RKO (cell line): ENCODE measurements around the gene DOCK4.

Experiments used
- DNase-seq: peaks from one replicate; pipeline ENCODE4 v3.0.0-alpha.2; 2016; ENCODE audit warnings: low spot score

Gene DOCK4

DNA sequence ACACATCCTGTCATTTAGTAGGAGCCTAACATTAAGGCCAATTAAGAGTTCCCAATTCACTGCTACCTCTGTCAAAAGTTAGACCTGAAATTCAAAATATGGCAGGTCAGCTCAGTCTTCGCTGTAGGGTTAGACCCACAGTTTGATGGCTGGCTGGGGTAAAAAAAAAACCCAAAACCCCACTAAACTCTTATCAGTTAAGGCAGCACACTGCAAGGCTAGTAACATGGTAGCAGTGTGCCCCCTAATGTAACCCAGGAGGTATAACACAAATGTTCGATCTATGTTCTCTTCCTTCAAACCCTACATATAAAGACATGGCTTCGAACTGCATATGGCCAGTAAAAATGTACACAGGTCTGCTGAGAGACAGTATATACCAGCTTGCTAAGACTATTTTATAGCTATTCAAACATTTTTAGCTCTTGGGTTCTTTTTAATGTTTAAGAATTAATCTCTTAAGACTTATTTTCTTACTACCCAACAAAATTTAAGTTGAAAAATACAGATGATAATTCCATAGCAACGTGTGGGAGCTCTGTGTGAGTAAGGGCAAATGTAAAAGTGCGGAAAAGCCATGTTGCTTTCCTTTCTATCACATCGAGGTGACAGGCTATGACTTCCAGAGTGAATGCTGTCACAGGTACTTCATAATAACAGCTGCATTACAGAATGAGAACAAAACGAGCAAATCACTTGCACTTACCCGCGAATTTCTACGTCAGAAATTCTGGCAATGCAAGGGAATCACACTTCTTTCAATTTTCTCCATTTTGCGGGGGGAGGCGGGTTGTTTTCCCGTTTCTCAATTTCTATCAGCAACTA is 475.5 kb downstream of the DOCK4 start:
- DNase-seq = peak; percentile 63

DNA sequence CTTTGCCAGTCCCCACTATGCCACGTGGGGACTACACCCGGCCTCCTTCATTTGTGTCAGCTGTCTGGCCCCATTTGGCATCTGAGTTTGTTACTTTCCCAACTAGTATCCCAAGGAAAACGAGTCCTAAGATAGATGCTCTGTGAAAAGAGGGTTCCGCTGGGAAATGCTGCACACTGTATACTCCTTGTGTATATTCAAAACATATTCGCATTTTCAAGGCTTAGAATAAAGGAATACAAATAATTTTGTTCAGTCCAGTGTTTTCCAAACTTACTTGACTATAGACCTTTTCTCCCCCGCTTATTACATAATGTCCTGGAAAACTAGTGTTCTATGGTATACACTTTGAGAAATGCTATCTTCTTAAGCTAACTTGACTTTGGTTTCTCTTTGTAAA is 476.1 kb downstream of the DOCK4 start:
- no peak for DNase-seq

DNA sequence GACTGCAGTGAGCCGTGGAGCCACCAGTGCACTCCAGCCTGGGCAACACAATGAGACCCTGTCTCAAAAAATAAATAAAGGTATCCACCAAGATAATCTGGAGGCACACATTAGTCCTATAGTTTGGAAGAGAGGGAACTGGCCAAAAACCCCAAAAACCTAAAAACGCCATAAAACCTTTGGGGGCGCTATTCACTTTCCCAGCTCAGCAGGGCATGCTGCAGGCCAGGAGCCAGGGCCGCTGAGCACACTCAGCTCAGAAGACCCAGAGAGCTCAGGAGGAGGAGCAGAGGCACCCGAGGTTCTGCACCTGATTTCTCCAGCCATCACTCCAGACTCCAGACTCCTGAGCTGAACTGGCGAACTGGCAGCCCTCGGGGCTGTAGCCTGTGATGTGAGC is 476.7 kb downstream of the DOCK4 start:
- DNase-seq = no peak

DNA sequence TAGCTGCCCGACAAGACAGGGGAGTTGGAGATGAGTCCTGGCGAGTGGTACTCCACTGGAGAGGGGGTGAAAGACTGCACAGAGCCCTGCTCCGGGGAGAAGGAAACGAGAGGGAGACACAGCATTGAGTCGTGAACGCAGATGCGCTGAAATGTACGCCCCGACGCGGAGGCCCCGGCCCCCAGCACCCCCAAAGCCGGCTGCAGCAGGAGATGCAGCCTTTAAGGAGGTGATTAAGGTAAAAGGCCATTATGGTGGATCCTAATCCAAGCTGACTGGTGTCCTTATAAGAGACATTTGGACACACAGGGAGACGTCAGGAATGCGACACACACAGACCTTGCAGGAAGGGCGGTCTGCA is 477.6 kb downstream of the DOCK4 start:
- DNase-seq = no peak

DNA sequence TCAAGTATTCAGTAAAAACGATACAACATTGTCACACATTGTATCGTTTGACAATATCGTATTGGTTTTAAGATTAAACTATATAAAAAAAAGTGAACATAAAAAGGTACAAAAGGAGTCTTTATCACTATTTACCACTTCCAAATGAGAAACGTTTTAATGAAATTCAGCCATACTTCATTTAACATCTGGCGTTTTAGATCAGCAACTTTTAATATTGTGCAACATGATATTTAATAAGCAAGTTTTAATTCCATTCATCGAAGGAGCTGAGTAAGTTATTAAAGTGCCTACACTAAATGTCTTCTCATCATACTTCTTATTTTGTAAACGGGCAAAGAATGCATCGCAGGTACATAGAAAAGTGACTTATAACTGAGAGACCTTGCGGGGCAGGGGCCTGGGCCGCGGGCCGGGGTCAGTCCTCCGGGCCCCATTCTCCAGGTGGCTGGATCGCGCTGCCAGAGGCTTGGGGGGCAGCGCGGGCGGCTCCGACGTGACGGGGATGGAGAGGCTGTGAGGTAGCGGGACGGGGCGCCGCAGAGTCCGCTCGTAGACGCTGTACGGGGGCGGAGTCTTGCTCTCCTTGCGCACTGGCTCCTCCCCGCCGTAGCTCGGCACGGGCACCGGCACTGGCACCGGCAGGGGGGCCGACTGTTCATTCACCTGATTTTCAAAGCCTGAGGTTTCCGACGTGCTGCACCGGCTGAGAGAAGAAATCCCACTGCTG is 478.1 kb downstream of the DOCK4 start:
- DNase-seq = no peak

DNA sequence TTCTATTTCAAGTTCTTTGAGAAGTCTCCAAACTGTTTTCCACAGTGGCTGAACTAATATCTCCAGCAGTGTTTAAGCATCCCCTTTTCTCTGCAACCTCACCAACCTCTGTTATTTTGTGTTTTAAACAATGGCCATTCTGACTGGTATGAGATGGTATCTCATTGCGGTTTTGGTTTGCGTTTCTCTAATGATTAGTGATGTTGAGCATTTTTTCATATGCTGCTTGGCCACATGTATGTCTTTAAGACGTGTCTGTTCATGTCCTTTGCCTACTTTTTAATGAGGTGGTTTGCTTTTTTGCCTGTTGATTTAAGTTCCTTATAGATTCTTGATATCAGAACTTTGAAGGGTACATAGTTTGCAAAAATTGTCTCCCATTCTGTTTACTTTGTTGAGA is 487.3 kb downstream of the DOCK4 start:
- DNase-seq = no peak

DNA sequence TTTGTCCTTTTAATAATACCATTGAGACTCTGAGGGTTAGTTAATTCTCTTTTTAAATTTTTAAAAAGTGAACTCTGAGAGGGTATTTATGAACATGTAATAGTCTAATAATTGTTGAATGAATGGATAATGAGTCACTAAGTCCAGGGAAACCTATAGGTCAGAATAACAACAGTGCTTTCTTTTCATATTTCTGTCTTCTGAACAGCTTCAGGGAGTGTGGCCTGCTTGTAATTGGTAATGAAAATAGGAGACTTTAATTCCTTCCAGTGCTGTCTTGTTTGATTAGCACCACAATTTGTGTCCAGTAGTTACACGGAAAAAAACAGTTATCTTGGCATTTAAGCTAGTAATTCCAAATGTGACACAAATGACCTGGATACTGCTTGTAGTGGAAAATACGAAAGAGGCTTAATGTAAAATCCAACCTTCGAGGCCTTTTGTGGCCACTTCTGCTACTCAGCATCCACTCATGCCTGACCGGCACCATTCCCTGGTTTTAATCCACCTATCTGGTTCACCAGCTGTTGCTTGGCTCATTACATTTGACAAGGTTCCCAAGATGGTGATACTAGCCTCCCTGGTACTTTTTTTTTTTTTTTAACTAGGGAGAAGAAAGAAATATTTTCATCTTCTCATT is 494.7 kb downstream of the DOCK4 start:
- no peak for DNase-seq

DNA sequence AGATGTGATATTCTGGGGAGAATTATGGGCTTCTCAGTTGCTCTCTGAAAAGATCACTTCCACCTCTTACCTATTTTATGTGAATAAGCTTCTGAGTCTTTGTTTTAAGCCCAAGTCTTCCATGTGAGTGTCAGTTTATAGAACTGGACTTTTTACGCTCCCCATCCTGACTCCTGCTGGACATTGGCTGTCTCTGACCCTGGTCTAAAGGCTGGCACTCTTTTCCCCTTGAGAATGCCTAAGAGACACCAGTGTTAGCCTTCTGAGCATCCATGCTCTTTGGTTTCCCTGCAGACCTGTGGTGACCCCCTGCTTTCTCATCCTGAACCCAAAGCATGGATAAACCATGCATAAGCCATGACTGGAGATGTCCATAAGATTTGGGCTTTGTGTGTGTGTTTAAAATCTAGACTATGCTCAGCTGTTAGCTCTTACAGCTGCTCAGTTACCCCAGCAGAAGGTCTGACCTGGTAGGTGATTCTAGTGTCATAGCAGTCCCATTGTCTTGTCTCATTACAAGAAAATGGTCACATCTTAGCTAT is 495.3 kb downstream of the DOCK4 start:
- no peak for DNase-seq

DNA sequence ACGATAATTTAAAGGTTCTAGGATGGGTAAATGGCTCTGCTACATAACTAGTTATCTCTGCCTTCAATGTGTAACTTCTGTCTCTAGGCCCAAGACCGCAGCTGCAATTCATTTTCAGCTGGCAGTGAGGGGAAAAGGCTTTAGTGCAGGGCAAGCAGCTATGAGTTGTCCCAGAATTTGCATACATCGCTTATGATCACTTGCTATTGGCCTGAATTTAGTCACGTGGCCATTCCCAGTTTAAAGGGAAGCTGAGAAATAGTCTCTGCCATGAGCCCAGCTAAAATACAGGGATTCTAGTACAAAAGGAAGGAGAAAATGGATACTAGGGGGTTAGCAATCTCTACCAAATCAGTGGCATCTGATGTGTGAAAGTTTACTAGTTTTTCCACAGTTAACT is 498.1 kb downstream of the DOCK4 start:
- DNase-seq = peak; percentile 52

DNA sequence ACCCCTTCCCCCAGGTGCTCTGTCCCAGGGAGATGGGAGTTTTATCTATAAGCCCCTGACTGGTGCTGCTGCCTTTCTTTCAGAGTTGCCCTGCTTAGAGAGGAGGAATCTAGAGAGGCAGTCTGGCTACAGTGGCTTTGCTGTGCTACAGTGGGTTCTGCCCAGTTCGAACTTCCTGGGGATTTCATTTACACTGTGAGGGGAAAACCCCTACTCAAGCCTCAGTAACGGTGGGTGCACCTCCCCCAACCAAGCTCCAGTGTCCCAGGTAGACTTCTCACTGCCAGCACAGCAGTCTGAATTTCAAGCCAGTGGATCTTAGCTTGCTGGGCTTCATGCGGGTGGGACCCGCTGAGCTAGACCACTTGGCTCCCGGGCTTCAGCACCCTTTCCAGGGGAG is 500.4 kb downstream of the DOCK4 start:
- DNase-seq = no peak

DNA sequence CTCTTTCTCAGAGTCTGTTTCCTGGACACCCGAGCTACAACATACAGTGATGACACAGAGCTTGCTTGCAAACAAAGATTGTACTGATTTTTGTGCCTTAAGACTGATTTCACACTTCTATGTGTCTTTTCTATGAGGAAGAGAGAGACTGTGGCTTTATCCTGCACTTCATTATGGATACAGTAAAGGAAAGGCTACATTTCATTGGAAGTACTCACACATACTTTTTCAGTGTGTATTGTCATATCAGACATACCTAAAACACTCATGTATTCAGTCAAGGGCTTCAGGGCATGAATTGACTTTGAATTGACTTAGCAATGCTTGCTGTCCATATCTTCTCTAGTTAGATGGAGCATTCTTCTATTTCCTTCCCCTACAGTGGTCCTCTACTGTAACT is 508.4 kb downstream of the DOCK4 start:
- DNase-seq = no peak

DNA sequence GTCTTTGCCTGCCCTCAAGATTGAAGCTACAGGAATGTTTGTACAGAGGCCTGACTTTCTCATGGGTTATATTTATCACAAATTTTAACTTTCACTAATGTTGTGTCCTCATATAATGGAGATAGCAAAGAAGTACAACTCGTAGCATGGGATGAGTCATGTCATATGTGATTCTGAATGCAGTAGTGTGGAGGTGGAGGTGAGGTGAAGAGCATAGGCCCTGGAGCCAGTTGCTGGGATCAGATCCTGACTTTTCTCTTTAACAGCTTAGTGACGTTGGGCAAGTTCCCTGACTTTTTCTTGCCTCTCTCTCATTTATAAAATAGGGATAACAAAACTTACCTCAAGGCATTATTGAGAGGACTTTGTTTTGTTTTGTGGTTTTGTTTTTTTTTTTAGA is 511.8 kb downstream of the DOCK4 start:
- DNase-seq = no peak

DNA sequence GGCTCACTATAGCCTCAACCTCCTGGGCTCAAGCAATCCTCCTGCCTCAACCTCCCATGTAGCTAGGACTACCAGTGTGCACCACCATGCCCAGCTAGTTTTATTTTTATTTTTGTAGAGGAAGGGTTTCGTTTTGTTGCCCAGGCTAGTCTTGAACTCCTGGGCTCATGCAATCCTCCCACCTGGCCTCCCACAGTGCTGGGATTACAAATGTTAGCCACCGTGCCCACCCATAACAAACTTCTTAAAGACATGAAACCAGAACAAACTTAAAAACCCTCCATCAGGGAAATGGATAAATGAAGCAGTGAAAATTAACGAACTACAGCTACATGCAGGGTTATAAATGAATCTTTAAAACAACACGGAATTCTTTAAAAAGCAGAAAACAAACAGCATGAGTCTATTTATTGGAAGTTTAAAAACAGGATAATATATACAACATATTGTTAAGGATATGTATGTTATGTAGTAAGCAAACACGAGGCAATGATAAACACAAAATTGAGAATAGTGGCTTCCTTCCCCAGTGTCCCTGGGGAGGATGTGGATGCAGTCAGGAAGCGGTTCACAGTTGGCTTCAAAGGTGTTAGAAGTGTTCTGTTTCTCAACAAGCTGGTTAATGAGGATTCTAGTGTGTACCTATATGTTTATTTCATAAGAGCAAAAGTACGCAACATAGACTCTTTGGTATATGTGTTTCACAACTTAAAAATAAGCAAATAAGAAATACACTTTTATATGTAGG is 515.7 kb downstream of the DOCK4 start:
- no peak for DNase-seq

DNA sequence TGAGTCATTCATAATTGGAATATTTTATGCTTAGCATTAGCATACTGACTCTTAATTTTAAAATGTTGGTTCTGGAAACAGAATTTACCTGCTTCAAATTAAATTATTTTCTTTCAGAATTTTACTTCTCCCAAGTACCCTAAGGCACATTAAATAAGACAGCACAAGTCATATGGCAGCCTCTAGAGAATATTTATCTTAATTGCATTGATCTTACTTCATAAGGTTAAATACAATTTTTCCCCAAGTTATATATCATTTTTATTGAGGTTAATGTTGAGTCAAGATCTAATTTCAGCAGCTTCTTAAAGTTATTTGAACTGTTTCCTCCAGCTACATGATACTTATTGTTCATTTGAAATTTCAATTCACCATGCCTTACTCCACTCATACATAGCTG is 520.9 kb downstream of the DOCK4 start:
- no peak for DNase-seq

DNA sequence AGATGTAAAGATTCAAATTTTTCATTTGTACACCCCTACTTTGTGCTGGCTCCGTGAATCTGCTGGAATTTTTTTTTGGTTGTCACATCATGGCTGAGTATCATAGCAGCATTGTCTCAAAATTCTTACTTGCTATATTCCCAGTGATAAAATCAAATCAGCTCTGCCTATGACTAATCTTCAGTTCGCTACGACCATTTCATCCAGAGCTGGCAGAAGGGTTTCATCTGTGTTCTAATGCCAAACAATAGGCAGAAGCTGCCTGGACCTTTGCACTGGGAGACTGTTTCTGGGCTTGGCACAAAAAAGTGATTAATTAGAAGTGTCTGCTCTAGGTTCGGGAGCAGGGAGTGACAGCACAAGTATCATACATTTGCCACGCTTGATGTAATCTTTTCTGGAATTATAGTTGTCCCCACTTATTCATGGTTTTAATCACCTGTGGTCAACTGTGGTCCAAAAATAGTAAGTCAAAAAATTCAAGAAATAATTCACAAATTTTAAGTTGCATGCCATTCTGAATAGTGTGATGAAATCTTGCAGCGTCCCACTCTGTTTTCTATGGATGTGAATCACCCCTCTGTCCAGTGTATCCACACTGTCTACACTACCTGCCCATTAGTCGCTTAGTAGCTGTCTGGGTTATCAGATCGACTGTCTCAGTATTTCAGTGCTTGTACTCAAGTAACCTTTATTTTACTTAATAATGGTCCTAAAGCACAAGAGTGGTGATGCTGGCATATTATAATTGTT is 523.4 kb downstream of the DOCK4 start:
- DNase-seq = no peak

DNA sequence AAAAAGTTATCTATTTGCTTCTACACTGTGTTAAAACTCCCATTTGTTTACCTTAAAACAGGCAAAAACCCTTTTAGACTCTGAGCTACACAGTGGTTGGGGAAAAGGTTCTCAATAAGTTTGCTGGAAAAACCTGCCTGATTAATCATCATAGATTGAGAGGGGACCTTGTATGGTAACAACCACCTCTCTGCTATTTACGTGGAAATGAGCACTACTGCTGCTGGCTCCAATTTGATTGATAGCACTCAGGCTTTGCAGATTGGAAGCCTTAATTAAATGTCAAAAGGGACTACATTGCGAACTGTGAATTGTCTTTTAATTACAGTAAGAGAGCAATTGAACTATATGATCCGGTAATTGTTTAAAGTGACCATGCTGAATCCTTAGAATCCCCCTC is 525.0 kb downstream of the DOCK4 start:
- no peak for DNase-seq

DNA sequence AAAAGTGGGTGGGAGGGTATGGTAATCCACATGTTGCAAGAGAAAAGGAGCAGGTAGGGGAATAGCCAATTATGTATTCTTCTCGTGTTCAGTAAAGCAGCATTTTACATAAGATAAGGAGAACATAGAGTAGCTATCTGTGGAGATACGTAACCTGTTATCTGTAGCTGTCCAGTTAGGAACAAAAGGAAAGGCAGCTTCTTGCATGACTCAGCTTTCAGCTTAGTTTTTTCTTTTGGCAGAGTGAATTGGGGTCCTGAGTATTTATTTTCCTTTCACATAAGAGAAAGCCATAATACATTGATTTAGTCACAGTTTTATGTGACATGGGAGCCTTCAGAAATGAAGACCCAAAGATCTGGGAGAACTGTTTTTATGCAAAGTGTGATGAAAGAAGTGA is 527.2 kb downstream of the DOCK4 start:
- DNase-seq = no peak

DNA sequence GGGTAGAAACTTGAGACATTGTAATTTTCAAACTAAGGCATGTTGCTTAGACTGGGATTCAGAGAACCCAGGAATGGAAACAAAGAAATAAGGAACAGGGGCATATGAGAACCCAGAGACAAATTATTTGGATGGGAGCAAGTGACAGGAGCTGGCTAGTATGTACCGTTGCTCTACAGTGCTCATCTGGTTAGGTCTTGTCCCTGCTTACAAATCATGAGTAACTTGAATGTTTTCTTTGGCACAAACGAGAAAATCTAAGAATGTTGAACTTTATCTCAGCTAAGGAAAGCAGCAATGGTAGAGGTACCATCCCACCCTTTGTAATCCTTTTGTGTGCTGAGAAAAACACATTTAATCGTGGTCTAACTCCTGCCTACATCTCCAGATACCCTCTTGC is 527.9 kb downstream of the DOCK4 start:
- no peak for DNase-seq

DNA sequence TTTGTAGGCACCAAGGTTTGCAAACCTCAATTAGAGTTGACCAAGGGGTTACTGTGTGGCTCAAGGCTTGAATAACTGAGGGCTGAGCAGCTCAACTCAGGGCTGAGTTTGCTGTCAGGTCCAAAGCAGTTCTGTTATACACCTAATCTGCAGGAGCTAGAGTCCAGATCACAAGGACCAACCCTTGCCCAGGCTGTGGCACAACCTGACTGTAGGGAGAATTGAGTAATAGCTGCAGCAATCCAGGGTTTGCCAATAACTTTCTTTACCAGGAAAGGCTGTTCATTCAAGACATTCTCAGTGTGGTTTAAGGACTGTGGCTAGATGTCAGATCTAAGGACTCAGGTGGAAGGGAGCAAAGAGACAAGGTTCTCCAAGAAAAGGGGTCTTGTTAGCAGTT is 528.4 kb downstream of the DOCK4 start:
- no peak for DNase-seq

DNA sequence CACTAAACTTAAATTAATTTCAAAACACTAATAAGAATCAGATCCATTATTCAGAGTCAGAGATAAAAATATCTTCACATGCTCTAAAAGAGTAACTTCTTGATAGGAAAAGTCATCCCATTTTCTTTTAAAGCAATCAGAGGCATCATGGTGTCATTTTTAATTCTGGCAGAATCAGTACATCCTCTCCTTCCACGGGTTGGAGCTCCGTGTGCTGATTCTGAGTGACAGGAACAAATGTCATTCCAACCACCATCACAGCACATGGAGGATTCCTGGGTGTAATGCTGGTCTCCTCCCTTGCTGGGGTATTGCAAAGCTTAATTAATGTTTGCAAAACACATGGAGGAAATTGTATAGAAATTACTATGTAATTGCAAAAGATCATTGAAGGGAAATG is 529.4 kb downstream of the DOCK4 start:
- no peak for DNase-seq
